H1 (cell line): ENCODE data around the gene YIPF3. TPM values are rescaled to one million over a fixed set of nuclear protein-coding genes. Genes with fewer than 3 reads are reported as not detected.

Source experiments
- CTCF ChIA-PET: fragments of 300-600 bp; sonication (Branson Sonifier 250); formaldehyde crosslinking; loops from one replicate; lab custom pipeline; 2021; ENCODE audit not compliant: partially characterized antibody; lab: Charles Lee
- POLR2A ChIA-PET: fragments of 300-600 bp; sonication (Branson Sonifier 250); formaldehyde crosslinking; loops from one replicate; lab custom pipeline; 2021; ENCODE audit warnings: inconsistent platforms; ENCODE audit not compliant: partially characterized antibody; lab: Charles Lee
- DNase-seq, 2 experiments: peaks; one replicate each; pipeline versions ENCODE4 v3.0.0 to v3.0.0-alpha.2; 2010 to 2022; ENCODE audit warnings: low spot score in 2 of 2, low read depth in 1 of 2, mixed read lengths in 1 of 2
- FAIRE-seq: peaks from 2 replicates; lab custom pipeline; 2011; peaks lifted over from hg19 to GRCh38; lab: Jason Lieb, UNC
- H2AFZ ChIP-seq: 2 replicates; pipeline ENCODE4 v1.8.1; 2012; ENCODE audit warnings: low read length, inconsistent platforms
- H2AK5ac ChIP-seq: 2 replicates; pipeline ENCODE4 v1.6.1; 2013; ENCODE audit warnings: low read depth, low read length
- H2BK120ac ChIP-seq: replicated peaks from 2 replicates; pipeline ENCODE3; 2013; ENCODE audit warnings: low read depth, low read length, inconsistent platforms
- H2BK12ac ChIP-seq: 2 replicates; pipeline ENCODE4 v1.6.1; 2013; ENCODE audit warnings: low read depth, low read length
- H2BK15ac ChIP-seq: 2 replicates; pipeline ENCODE4 v1.6.1; 2013; ENCODE audit warnings: low read length
- H2BK20ac ChIP-seq: 2 replicates; pipeline ENCODE4 v1.6.1; 2013; ENCODE audit warnings: low read length
- H2BK5ac ChIP-seq: 2 replicates; pipeline ENCODE4 v1.6.1; 2013; ENCODE audit warnings: low read depth, low read length
- H3K14ac ChIP-seq: 2 replicates; pipeline ENCODE4 v1.6.1; 2013; ENCODE audit warnings: inconsistent platforms; ENCODE audit not compliant: insufficient read length
- H3K18ac ChIP-seq: 2 replicates; pipeline ENCODE4 v1.6.1; 2013; ENCODE audit warnings: low read length; ENCODE audit errors: extremely low read depth
- H3K23ac ChIP-seq: 2 replicates; pipeline ENCODE4 v1.6.1; 2013; ENCODE audit warnings: inconsistent platforms; ENCODE audit not compliant: insufficient read length
- H3K23me2 ChIP-seq: 2 replicates; pipeline ENCODE4 v1.6.1; 2013; ENCODE audit warnings: low read depth, low read length
- H3K27ac ChIP-seq: 2 replicates; pipeline ENCODE4 v1.6.1; 2011; ENCODE audit warnings: low read depth, low read length, inconsistent platforms
- H3K27me3 ChIP-seq, 4 experiments: replicated peaks in 1 of 4; 1 replicate in 1 of 4; 2 replicates in 3 of 4; pipeline versions ENCODE4 v1.6.1 to v1.8.1; 2011 to 2013; ENCODE audit warnings: low read length in 3 of 4, mild to moderate bottlenecking in 3 of 4, inconsistent platforms in 2 of 4, mixed read lengths in 2 of 4, moderate library complexity in 1 of 4; ENCODE audit not compliant: control insufficient read depth in 3 of 4, insufficient read depth in 3 of 4; ENCODE audit errors: extremely low read depth in 1 of 4
- H3K36me3 ChIP-seq, 4 experiments: 2 replicates each; pipeline versions ENCODE4 v1.6.1 to v1.8.1; 2011 to 2013; ENCODE audit warnings: mild to moderate bottlenecking in 4 of 4, low read length in 3 of 4, moderate library complexity in 2 of 4, control low read depth in 1 of 4, inconsistent platforms in 1 of 4; ENCODE audit not compliant: insufficient read depth in 4 of 4, control insufficient read depth in 2 of 4
- H3K4ac ChIP-seq: replicated peaks from 2 replicates; pipeline ENCODE3; 2013; ENCODE audit warnings: low read length, low read depth, mixed read lengths, inconsistent platforms; ENCODE audit not compliant: insufficient read length
- H3K4me1 ChIP-seq, 4 experiments: replicated peaks in 1 of 4; 1 replicate in 1 of 4; 2 replicates in 3 of 4; pipeline versions ENCODE4 v1.6.1 to v1.8.1; 2011 to 2013; ENCODE audit warnings: low read length in 3 of 4, inconsistent platforms in 2 of 4, mixed read lengths in 1 of 4; ENCODE audit not compliant: insufficient read depth in 4 of 4, control insufficient read depth in 3 of 4
- H3K4me2 ChIP-seq, 2 experiments: 2 replicates each; pipeline versions ENCODE4 v1.6.1 to v1.8.1; 2011 to 2013; ENCODE audit warnings: low read depth in 2 of 2, low read length in 2 of 2, control low read depth in 1 of 2, inconsistent platforms in 1 of 2, mild to moderate bottlenecking in 1 of 2; ENCODE audit not compliant: insufficient read depth in 1 of 2
- H3K4me3 ChIP-seq, 4 experiments: fragments of 200-600, 300-600 bp in 1 of 4; sonication (generic), shearing (Covaris generic), sonication (Bioruptor Twin) in 1 of 4; 2 replicates each; pipeline versions ENCODE4 v1.5.1 to v1.8.1; 2011 to 2016; ENCODE audit warnings: low read length in 4 of 4, low read depth in 3 of 4, control low read depth in 2 of 4, inconsistent platforms in 2 of 4, mild to moderate bottlenecking in 2 of 4, mixed read lengths in 1 of 4, moderate library complexity in 1 of 4; ENCODE audit not compliant: insufficient read depth in 2 of 4; ENCODE audit errors: extremely low read depth in 1 of 4
- H3K56ac ChIP-seq: replicated peaks from 2 replicates; pipeline ENCODE3; 2013; ENCODE audit warnings: low read depth, mild to moderate bottlenecking, mixed read lengths, low read length, inconsistent platforms; ENCODE audit not compliant: insufficient read length
- H3K79me1 ChIP-seq: 2 replicates; pipeline ENCODE4 v1.6.1; 2013; ENCODE audit warnings: low read depth, low read length, control low read depth
- H3K79me2 ChIP-seq, 2 experiments: 2 replicates each; pipeline versions ENCODE4 v1.6.1 to v1.8.1; 2012 to 2013; ENCODE audit warnings: low read length in 2 of 2, mild to moderate bottlenecking in 2 of 2, inconsistent platforms in 1 of 2; ENCODE audit not compliant: insufficient read depth in 2 of 2, control insufficient read depth in 1 of 2
- H3K9ac ChIP-seq, 4 experiments: replicated peaks in 1 of 4; 1 replicate in 1 of 4; 2 replicates in 3 of 4; pipeline versions ENCODE4 v1.6.1 to v1.8.1; 2011 to 2013; ENCODE audit warnings: low read depth in 3 of 4, low read length in 3 of 4, control low read depth in 2 of 4, mild to moderate bottlenecking in 2 of 4, moderate library complexity in 2 of 4, inconsistent platforms in 1 of 4; ENCODE audit errors: extremely low read depth in 1 of 4
- H3K9me3 ChIP-seq, 2 experiments: 2 replicates each; pipeline versions ENCODE4 v1.6.1 to v1.8.1; 2012 to 2013; ENCODE audit warnings: mild to moderate bottlenecking in 2 of 2, moderate library complexity in 2 of 2, control low read depth in 1 of 2, inconsistent platforms in 1 of 2, low read depth in 1 of 2, low read length in 1 of 2, mixed read lengths in 1 of 2; ENCODE audit not compliant: insufficient read depth in 2 of 2
- H4K20me1 ChIP-seq, 2 experiments: replicated peaks in 1 of 2; 2 replicates each; pipeline versions ENCODE3 to v1.8.1; 2011 to 2013; ENCODE audit warnings: inconsistent platforms in 2 of 2, low read length in 2 of 2, mild to moderate bottlenecking in 1 of 2; ENCODE audit not compliant: insufficient read depth in 2 of 2, control insufficient read depth in 1 of 2
- H4K5ac ChIP-seq: 2 replicates; pipeline ENCODE4 v1.6.1; 2013; ENCODE audit warnings: low read length, low read depth, mixed read lengths, inconsistent platforms; ENCODE audit not compliant: insufficient read length
- H4K8ac ChIP-seq: 2 replicates; pipeline ENCODE4 v1.8.0; 2013; ENCODE audit warnings: mild to moderate bottlenecking, moderate library complexity, low read length, inconsistent platforms; ENCODE audit not compliant: insufficient read depth; ENCODE audit errors: extremely low read depth
- H4K91ac ChIP-seq: replicated peaks from 2 replicates; pipeline ENCODE3; 2013; ENCODE audit warnings: low read length, mixed read lengths, inconsistent platforms; ENCODE audit not compliant: insufficient read length
- KDM1A ChIP-seq: fragments of 200-600, 300-600 bp; sonication (generic); IDR thresholded peaks from 2 replicates; pipeline ENCODE4 v1.7.1; 2016; ENCODE audit warnings: mild to moderate bottlenecking, low read length, borderline replicate concordance
- SIRT6 ChIP-seq: IDR thresholded peaks from one replicate; pipeline ENCODE4 v1.7.1; 2012; ENCODE audit warnings: low read length, inconsistent platforms
- WGBS, 2 experiments: shearing (Covaris generic) in 1 of 2; methylation state at CpG; one replicate each; pipeline versions ENCODE4 v1.1.6 to v1.1.7; 2013 to 2015; ENCODE audit warnings: low lambda C conversion rate in 2 of 2, mixed read lengths in 2 of 2, inconsistent platforms in 1 of 2, low coverage in 1 of 2, missing lambda C conversion rate in 1 of 2; ENCODE audit not compliant: insufficient replicate concordance in 2 of 2, insufficient coverage in 1 of 2, insufficient read length in 1 of 2; ENCODE audit errors: extremely low coverage in 1 of 2, missing lambda C conversion rate in 1 of 2; 5-methylcytosine and 5-hydroxymethylcytosine counted together
- polyA plus RNA-seq, 7 experiments: library from polyadenylated mRNA; depleted of rRNA in 3 of 7; stranded (reverse) in 5 of 7; unstranded in 2 of 7; fragments of >200 nt in 5 of 7; fragments of 200-250 nt in 2 of 7; gene quantifications; 1 replicate in 5 of 7; 2 replicates in 1 of 7; 4 replicates in 1 of 7; pipeline versions ENCODE4 v1.2.1 to v1.2.3, GENCODE V29; 2011 to 2013; ENCODE audit warnings: missing spikeins in 2 of 7, mixed read lengths in 2 of 7
- total RNA-seq: library from RNA; stranded (reverse); fragmentation: NEBNext Ultra II Directional; extraction: Animal tissue kit (Norgen Biotek cat#: 25700); gene quantifications from 2 replicates; pipeline ENCODE4 v1.2.1, GENCODE V29; 2021

Gene YIPF3
- total and polyA plus RNA-seq, 2 of the 8 experiments (the other 6 are each of a cell fraction or from before 2014, with no cell fraction given): 77.2 to 225 TPM

GRCh38 chr6:43532201-43532600, 15.5 kb upstream of the YIPF3 start:
- Histone ChIP-seq H4K20me1 (peaks cover 0 to 2% of the 10 kb centered on the region in 2 experiments), H3K79me2 (no peaks in the 10 kb centered on the region), H2BK120ac (no peak overlapping the region), H2BK20ac (no peak overlapping the region), H3K23ac (no peak overlapping the region), H4K91ac (no peak overlapping the region), H3K4ac (no peak overlapping the region), H3K79me1 (no peaks in the 10 kb centered on the region), H4K8ac (no peak overlapping the region), H4K5ac (no peak overlapping the region), H3K27me3 (no peaks in the 10 kb centered on the region), H2BK15ac (no peak overlapping the region), H3K4me1 (no peaks in the 10 kb centered on the region), H3K14ac (no peak overlapping the region), H2BK5ac (no peak overlapping the region), H3K4me3 (no peak overlapping the region), H3K23me2 (no peaks in the 10 kb centered on the region; the same call in 1 of the 2 replicates), H3K4me2 (no peak overlapping the region), H2AFZ (no peak overlapping the region), H3K9me3 (no peaks in the 10 kb centered on the region), H2AK5ac (no peak overlapping the region), H3K9ac (no peak overlapping the region), H2BK12ac (no peak overlapping the region), H3K36me3 (peaks cover 29 to 70% (median 60%) of the 10 kb centered on the region in 4 experiments), H3K18ac (no peak overlapping the region), H3K56ac (no peak overlapping the region), H3K27ac (no peak overlapping the region)
- DNase-seq (no peak), FAIRE-seq (no peak)
- TF ChIP-seq KDM1A: no peak
- no peak for TF ChIP-seq SIRT6
- ChIA-PET CTCF (interaction anchor here (0.6 to 1.7 kb wide), 5 partner anchors 19 to 76 kb away, joined by 3 to 4 read pairs (median 3); no protein-coding TSS in a partner anchor), POLR2A (interaction anchor here (0.5 to 5.5 kb wide), 6 partner anchors 11 to 142 kb away, joined by 3 to 69 read pairs (median 4); partner anchors contain the start of genes POLR1C and YIPF3)
- 100% methylated on average over 1 of the region's 1 CpG; no CpG with 5 or more reads in 1 of the 2 experiments for WGBS, 2 experiments
